Upper lobe of left lung (tissue), 6 donors: ENCODE measurements around the gene SPATA24. TPM values are rescaled to one million over a fixed set of nuclear protein-coding genes. Genes with fewer than 3 reads are reported as not detected.

ENCODE experiments used
- ATAC-seq, 2 donors: fragments of 200-7000 bp; cut with Tn5 transposase; one replicate each; pipeline ENCODE4 v1.9.1; 2022; ENCODE audit warnings: mild to moderate bottlenecking in 2 of 2, moderate library complexity in 2 of 2; ENCODE audit not compliant: low FRiP score in 2 of 2
- DNase-seq, 2 donors: peaks; one replicate each; pipeline ENCODE4 v3.0.0-alpha.2; 2019 to 2020
- H3K27ac ChIP-seq, 4 donors: fragments of 200-600 bp; sonication (generic); one replicate each; pipeline ENCODE4 v1.5.1; 2016 to 2019
- H3K27me3 ChIP-seq, 4 donors: fragments of 200-600 bp; sonication (generic); one replicate each; pipeline ENCODE4 v1.5.1; 2017 to 2019
- H3K36me3 ChIP-seq, 4 donors: fragments of 200-600 bp; sonication (generic); one replicate each; pipeline ENCODE4 v1.5.1; 2016 to 2019
- H3K4me1 ChIP-seq, 4 donors: fragments of 200-600 bp; sonication (generic); one replicate each; pipeline ENCODE4 v1.5.1; 2018 to 2019
- H3K4me3 ChIP-seq, 4 donors: fragments of 200-600 bp; sonication (generic); one replicate each; pipeline ENCODE4 v1.5.1; 2017 to 2019; ENCODE audit warnings: mild to moderate bottlenecking in 2 of 4, moderate library complexity in 1 of 4
- H3K9me3 ChIP-seq, 4 donors: fragments of 200-600 bp; sonication (generic); one replicate each; pipeline ENCODE4 v1.5.1; 2018 to 2019
- EP300 ChIP-seq, 4 donors: sonication (generic); formaldehyde crosslinking; IDR thresholded peaks; one replicate each; pipeline ENCODE4 v1.5.1; 2017; ENCODE audit warnings: antibody characterized with exemption in 4 of 4, control low read depth in 2 of 4
- POLR2A ChIP-seq, 4 donors: fragments of 450-650 bp; IDR thresholded peaks; one replicate each; pipeline ENCODE4 v1.5.1; 2016 to 2017; ENCODE audit warnings: antibody characterized with exemption in 4 of 4, mild to moderate bottlenecking in 2 of 4
- POLR2AphosphoS5 ChIP-seq, 2 donors: sonication (generic); formaldehyde crosslinking; IDR thresholded peaks; one replicate each; pipeline ENCODE4 v1.5.1; 2017; ENCODE audit warnings: antibody characterized with exemption in 2 of 2
- WGBS, 2 donors: methylation state at CpG; one replicate each; pipeline ENCODE4 v1.1.5; 2017 to 2018; 5-methylcytosine and 5-hydroxymethylcytosine counted together
- total RNA-seq, 6 donors: library from RNA; depleted of rRNA in 4 of 6; stranded (reverse); fragments of >200 nt in 4 of 6; gene quantifications; one replicate each; pipeline versions ENCODE4 v1.1.0 to v1.2.1, GENCODE V29; 2016 to 2021
- TF ChIP-seq, protein P1 (sequence below), 6 experiments: fragments of 450-650 bp in 4 of 6; fragments of 200-600 bp in 2 of 6; sonication (generic) in 2 of 6; IDR thresholded peaks; one replicate each; pipeline ENCODE4 v1.5.1; 2016 to 2019; ENCODE audit warnings: antibody characterized with exemption in 6 of 6
- donor health status: DM: no; HTN: no; CAD: no; lungs with moderate emphysema.
- donor health status: DM: no; HTN: yes; CAD: no; lungs with severe emphysema.

SPATA24 gene
- total RNA-seq, 6 donors from 2014 or later, result 2.9 to 6.3 (median 4.8) TPM; not detected in 1

GRCh38 chr5:139382807-139383206 is 21.1 kb downstream of the SPATA24 start:
- 30 to 52% methylated on average over 2 to 3 of the region's 3 CpGs for WGBS, 2 donors
- no peak overlapping the region for H3K4me3 ChIP-seq
- no peaks in the 10 kb centered on the region for H3K27me3 ChIP-seq
- ATAC-seq (no peak), DNase-seq (no peak)
- no peak overlapping the region for H3K27ac ChIP-seq
- H3K9me3 ChIP-seq, result no peaks in the 10 kb centered on the region
- no peaks in the 10 kb centered on the region for H3K36me3 ChIP-seq
- H3K4me1 ChIP-seq, result peaks cover 6 to 17% (median 12%) of the 10 kb centered on the region in 4 donors
- TF ChIP-seq POLR2A (IDR thresholded peaks at IDR 0.05) (no peak), POLR2AphosphoS5 (IDR thresholded peaks at IDR 0.05) (no peak), EP300 (IDR thresholded peaks at IDR 0.05) (no peak)
- TF ChIP-seq, protein P1, sequence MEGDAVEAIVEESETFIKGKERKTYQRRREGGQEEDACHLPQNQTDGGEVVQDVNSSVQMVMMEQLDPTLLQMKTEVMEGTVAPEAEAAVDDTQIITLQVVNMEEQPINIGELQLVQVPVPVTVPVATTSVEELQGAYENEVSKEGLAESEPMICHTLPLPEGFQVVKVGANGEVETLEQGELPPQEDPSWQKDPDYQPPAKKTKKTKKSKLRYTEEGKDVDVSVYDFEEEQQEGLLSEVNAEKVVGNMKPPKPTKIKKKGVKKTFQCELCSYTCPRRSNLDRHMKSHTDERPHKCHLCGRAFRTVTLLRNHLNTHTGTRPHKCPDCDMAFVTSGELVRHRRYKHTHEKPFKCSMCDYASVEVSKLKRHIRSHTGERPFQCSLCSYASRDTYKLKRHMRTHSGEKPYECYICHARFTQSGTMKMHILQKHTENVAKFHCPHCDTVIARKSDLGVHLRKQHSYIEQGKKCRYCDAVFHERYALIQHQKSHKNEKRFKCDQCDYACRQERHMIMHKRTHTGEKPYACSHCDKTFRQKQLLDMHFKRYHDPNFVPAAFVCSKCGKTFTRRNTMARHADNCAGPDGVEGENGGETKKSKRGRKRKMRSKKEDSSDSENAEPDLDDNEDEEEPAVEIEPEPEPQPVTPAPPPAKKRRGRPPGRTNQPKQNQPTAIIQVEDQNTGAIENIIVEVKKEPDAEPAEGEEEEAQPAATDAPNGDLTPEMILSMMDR (IDR thresholded peaks at IDR 0.05), result no peak

- WGBS, 2 donors, result 87 to 91% methylated on average over 22 to 24 of the region's 28 CpGs
- no peak for ATAC-seq
- H3K27ac ChIP-seq, result no peak overlapping the region
- no peaks in the 10 kb centered on the region for H3K27me3 ChIP-seq
- H3K9me3 ChIP-seq, result no peaks in the 10 kb centered on the region
- H3K4me1 ChIP-seq, result peaks cover 6 to 15% (median 11%) of the 10 kb centered on the region in 4 donors
- H3K4me3 ChIP-seq, result no peak overlapping the region
- H3K36me3 ChIP-seq, result peaks cover 0 to 2% (median 0%) of the 10 kb centered on the region in 4 donors
- TF ChIP-seq POLR2A (IDR thresholded peaks at IDR 0.05), result no peak
- TF ChIP-seq EP300 (IDR thresholded peaks at IDR 0.05), result no peak
- TF ChIP-seq, protein P1 (IDR thresholded peaks at IDR 0.05), result no peak
- no peak for TF ChIP-seq POLR2AphosphoS5 (IDR thresholded peaks at IDR 0.05)
- DNase-seq, result no peak
These were observed 21.8 kb downstream of the SPATA24 start for GRCh38 chr5:139381837-139382761.

- TF ChIP-seq, protein P1 (IDR thresholded peaks at IDR 0.05), result no peak
- TF ChIP-seq EP300 (IDR thresholded peaks at IDR 0.05) (no peak), POLR2AphosphoS5 (IDR thresholded peaks at IDR 0.05) (no peak), POLR2A (IDR thresholded peaks at IDR 0.05) (no peak)
- WGBS, 2 donors, result 86 to 87% methylated on average over 13 to 15 of the region's 15 CpGs
- ATAC-seq, result no peak
- Histone ChIP-seq H3K27me3 (no peaks in the 10 kb centered on the region), H3K27ac (no peak overlapping the region), H3K4me1 (peaks cover 0 to 6% (median 3%) of the 10 kb centered on the region in 4 donors), H3K4me3 (no peak overlapping the region), H3K36me3 (peaks cover 0 to 9% (median under 1%) of the 10 kb centered on the region in 4 donors), H3K9me3 (no peaks in the 10 kb centered on the region)
- DNase-seq, result no peak
These were observed 24.1 kb downstream of the SPATA24 start for GRCh38 chr5:139379626-139380449.

- TF ChIP-seq, protein P1 (IDR thresholded peaks at IDR 0.05), result no peak
- TF ChIP-seq POLR2AphosphoS5 (IDR thresholded peaks at IDR 0.05) (no peak), EP300 (IDR thresholded peaks at IDR 0.05) (no peak), POLR2A (IDR thresholded peaks at IDR 0.05) (no peak)
- Histone ChIP-seq H3K36me3 (peaks cover 0 to 16% (median 2%) of the 10 kb centered on the region in 4 donors), H3K4me3 (no peak overlapping the region), H3K4me1 (no peaks in the 10 kb centered on the region), H3K27ac (no peak overlapping the region), H3K9me3 (no peaks in the 10 kb centered on the region), H3K27me3 (no peaks in the 10 kb centered on the region)
- ATAC-seq (no peak), DNase-seq (no peak)
- WGBS, 2 donors, result 79 to 88% methylated on average over 8 to 13 of the region's 13 CpGs
These were observed 24.9 kb downstream of the SPATA24 start for GRCh38 chr5:139378941-139379361.
